Measurements from ENCODE around the gene MED12L.

MED12L gene

GRCh38 chr3:151432616-151433372 is 347.3 kb downstream of the MED12L start:
- DNase-seq, result no peak

GRCh38 chr3:151434151-151434890 is 348.9 kb downstream of the MED12L start:
- DNase-seq, result no peak

- DNase-seq, result no peak
These were observed 351.4 kb downstream of the MED12L start for GRCh38 chr3:151436675-151437446.

- no peak for DNase-seq
These were observed 352.4 kb downstream of the MED12L start for GRCh38 chr3:151437906-151438305.

- DNase-seq, result peak; percentile 49
These were observed 354.2 kb downstream of the MED12L start for GRCh38 chr3:151439652-151440125.

GRCh38 chr3:151440940-151441339 is 355.5 kb downstream of the MED12L start:
- DNase-seq, result no peak

GRCh38 chr3:151443583-151443982 is 358.1 kb downstream of the MED12L start:
- no peak for DNase-seq

GRCh38 chr3:151445273-151446001 is 360.0 kb downstream of the MED12L start:
- DNase-seq, result no peak

- no peak for DNase-seq
These were observed 360.5 kb downstream of the MED12L start for GRCh38 chr3:151446002-151446340.

GRCh38 chr3:151452368-151452767 is 366.9 kb downstream of the MED12L start:
- no peak for DNase-seq

GRCh38 chr3:151452841-151453240 is 367.4 kb downstream of the MED12L start:
- DNase-seq, result no peak

- no peak for DNase-seq
These were observed 370.6 kb downstream of the MED12L start for GRCh38 chr3:151456065-151456464.

- DNase-seq, result no peak
These were observed 373.9 kb downstream of the MED12L start for GRCh38 chr3:151459358-151459757.

GRCh38 chr3:151460228-151460627 is 374.8 kb downstream of the MED12L start:
- no peak for DNase-seq

GRCh38 chr3:151460774-151461450 is 375.4 kb downstream of the MED12L start, which contains the start of gene IGSF10:
Gene IGSF10, minus strand, starts transcription at chr3:151461061. Its CDS starts 2,352 bp downstream, at chr3:151458709.
- peak; percentile 40 for DNase-seq

GRCh38 chr3:151462278-151462780 is 376.9 kb downstream of the MED12L start:
- DNase-seq, result no peak

GRCh38 chr3:151462991-151463390 is 377.5 kb downstream of the MED12L start:
- no peak for DNase-seq

- DNase-seq, result no peak
These were observed 381.6 kb downstream of the MED12L start for GRCh38 chr3:151467069-151467468.

- peak; percentile 66 for DNase-seq
These were observed 382.9 kb downstream of the MED12L start for GRCh38 chr3:151468284-151468917.

- no peak for DNase-seq
These were observed 391.0 kb downstream of the MED12L start for GRCh38 chr3:151476344-151477018.
